GM19438 (cell line): Measurements from ENCODE around the gene GJB2.

ENCODE experiments used
- ATAC-seq: cut with Tn5 transposase; IDR thresholded peaks from one replicate; pipeline ENCODE4 v1.9.1; 2021; ENCODE audit warnings: low read depth; ENCODE audit not compliant: unreplicated experiment

Gene GJB2

GRCh38 chr13:20142927-20143480 lies 49.7 kb downstream of the GJB2 start:
- ATAC-seq, result no peak

DNA sequence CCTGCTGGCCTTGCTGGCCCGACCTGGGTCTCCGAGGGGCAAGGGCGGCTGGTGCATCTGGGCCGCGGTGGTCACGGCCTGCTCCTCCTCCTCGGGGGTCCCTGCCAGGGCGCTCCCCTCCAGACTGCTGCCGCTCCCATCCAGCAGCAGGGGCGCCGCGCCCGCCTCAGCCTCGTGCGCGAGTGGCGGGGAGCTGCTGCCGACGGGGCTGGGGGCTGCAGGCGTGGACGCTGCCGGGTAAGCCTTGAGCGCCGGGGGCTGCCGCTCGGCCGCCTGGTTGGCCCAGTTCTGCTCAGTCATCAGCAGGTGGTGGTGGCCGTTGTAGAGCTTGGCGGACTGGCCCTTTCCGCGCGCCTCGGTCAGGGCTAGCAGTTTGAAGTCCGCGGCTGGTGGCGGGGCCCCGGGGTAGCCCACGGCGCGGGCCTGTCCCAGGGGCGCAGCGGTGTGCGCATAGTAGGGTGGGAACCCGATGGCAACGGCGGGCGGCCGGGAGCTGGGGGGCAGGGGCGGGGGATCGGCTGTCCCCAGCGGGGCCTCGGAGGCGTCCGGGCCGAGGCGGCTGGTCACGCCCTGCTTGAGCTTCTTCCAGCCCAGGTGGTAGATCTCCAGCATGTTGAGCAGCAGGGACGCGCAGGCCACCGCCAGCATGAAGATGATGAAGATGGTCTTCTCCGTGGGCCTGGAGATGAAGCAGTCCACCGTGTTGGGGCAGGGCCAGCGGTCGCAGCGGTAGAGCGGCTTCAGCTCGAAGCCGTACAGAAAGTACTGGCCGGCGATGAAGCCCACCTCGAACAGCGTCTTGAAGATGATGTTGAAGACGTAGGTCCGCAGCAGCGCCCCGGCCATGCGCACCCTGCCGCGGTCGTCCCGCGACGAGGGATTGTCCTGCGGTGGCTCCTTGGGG lies 50.5 kb downstream of the GJB2 start:
- ATAC-seq, result no peak

- no peak for ATAC-seq
These were observed 51.3 kb downstream of the GJB2 start for GRCh38 chr13:20141238-20142022.

GRCh38 chr13:20140487-20140886 lies 52.3 kb downstream of the GJB2 start:
- no peak for ATAC-seq

DNA sequence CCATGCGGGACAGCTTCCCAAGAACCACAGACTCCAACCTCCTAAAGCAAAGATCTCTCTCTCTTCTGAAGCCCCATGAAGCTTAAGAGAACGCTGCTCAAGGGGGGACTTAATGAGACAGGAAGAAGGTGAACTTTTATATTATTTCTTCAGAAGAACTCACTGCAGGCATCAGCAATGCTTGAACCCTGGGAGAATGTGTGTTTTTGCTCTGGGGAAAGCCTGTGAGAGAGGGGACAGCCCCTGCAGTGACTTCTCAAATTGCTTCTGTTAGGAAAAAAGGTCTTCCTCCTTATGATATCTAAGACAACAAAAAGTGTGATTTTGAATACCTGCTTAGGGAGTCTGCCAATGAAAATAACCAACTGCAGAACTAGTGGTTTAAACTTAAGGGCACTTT lies 54.9 kb downstream of the GJB2 start:
- no peak for ATAC-seq
